ENCODE measurements around the gene OSBPL3.

Gene OSBPL3

GRCh38 chr7:24788961-24789576 lies 190.9 kb downstream of the OSBPL3 start:
- no peak for DNase-seq

- DNase-seq: no peak
These were observed 191.9 kb downstream of the OSBPL3 start for GRCh38 chr7:24788075-24788474.

DNA sequence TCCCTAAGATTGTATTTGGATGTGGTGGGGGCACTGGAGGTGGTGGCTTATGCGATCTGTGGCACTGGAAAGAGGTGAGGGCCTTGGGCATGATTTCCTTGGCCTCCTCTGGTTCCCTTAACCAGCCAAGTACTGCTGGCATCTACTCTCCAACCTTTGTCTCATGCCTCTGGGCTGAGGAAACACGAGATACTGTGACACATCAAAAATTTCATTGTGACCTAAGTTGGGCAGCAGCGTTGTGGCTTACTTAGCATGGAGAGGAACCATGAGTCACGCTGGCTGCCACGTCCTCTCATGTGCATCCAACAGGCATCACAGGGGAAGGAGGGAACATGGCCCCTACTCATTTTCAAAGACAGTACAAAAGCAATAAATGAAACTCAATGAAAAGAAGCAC lies 193.0 kb downstream of the OSBPL3 start:
- peak; percentile 78 for DNase-seq

GRCh38 chr7:24786306-24786705 lies 193.7 kb downstream of the OSBPL3 start:
- peak; percentile 41 for DNase-seq

- DNase-seq: no peak
These were observed 195.7 kb downstream of the OSBPL3 start for GRCh38 chr7:24784277-24784676.

DNA sequence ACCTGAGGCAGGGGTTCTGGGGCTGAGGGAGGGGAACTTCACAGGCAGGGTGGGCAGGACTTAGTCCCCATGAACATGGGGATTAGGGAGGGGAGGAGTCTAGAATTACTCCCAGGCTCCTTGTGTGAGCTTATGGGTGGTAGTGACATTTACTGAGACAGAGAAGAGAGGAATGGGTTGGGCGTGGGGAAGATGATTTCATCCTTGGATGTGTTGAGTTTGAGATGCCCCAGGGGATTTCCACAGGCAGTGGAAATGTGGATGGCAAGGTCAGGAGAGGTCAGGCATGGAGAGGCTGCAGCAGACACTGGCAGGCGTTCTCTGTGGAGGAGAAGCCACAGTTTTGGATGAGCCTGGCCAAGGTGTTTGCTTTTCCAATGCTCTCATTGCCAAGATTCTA lies 196.3 kb downstream of the OSBPL3 start:
- DNase-seq: no peak

DNA sequence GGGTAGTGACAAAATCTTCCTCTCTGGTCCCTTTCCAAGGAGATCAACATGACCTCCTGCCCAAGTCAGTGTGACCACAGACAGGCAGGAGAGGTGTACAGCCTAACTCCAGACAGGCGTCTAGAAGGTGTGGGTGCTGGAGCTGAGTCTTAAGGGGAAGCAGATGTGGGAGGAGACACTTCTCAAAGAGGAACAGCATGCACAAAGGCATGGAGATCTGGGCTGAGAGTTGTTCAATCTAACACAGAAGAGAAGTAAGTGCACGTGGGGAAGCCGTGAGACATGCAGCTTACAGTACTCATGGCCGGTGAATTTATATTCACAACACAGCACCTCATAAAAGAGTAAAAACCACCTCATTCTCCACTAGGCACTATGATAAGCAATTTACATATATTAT lies 198.9 kb downstream of the OSBPL3 start:
- peak; percentile 43 for DNase-seq

- DNase-seq: no peak
These were observed 200.7 kb downstream of the OSBPL3 start for GRCh38 chr7:24779283-24779655.

DNA sequence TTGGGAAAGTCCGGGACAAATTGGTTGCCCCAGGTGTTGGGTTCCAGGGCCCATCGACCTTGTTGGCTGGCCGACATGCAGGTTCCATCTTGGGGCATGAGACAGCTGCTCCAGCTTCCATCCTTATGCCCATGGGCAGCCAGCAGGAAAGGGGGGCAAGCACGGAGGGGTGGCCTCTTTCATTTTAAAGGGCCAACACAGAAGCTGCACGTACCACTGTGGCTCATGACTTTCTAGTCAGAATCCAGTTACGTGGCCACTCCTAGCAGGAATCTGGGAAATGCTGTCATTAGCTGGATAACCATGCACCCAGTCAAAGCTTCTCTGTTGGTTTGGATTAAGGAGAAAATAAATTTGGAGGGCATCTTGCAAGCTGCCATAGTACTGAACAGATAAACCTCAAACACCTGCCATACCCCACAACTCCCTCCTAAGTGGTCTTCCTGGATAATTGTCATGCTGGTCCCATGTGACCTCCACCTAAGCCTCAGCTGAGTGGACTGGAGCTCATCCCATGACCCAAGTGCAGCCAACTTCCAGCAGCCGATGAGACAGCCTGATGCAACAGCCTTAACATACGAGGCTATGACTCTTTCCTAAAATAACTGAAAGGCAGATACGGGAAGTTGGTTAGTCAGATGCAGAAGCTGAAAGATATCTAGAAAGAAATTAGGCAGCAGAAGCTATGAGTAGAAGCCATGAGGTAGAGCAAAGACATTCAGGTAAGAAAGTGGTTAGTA lies 201.3 kb downstream of the OSBPL3 start:
- DNase-seq: peak; percentile 51

DNA sequence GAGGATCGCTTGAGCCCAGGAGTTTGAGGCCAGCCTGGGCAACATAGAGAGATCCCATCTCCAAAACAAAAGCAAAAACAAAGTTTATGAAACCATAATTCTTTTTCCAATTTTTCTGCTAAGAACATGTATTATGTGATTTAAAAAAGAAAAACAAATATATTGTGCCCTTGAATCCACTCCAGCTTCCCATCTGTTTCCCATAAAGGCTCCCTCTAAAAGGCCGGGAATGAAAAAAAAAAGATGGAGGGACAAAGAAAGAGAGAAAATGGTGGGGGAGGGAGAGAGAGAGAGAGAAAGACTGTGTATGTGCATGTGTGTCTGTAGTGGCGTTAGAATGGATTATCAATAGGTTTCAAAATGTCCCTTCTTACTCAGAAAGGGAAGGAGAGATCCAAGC lies 202.2 kb downstream of the OSBPL3 start:
- DNase-seq: no peak

- no peak for DNase-seq
These were observed 206.3 kb downstream of the OSBPL3 start for GRCh38 chr7:24773646-24774045.

GRCh38 chr7:24769851-24770250 lies 210.1 kb downstream of the OSBPL3 start:
- no peak for DNase-seq

- no peak for DNase-seq
These were observed 210.8 kb downstream of the OSBPL3 start for GRCh38 chr7:24769014-24769830.

- no peak for DNase-seq
These were observed 212.0 kb downstream of the OSBPL3 start for GRCh38 chr7:24767878-24768569.

GRCh38 chr7:24764972-24765744 lies 214.8 kb downstream of the OSBPL3 start:
- no peak for DNase-seq

DNA sequence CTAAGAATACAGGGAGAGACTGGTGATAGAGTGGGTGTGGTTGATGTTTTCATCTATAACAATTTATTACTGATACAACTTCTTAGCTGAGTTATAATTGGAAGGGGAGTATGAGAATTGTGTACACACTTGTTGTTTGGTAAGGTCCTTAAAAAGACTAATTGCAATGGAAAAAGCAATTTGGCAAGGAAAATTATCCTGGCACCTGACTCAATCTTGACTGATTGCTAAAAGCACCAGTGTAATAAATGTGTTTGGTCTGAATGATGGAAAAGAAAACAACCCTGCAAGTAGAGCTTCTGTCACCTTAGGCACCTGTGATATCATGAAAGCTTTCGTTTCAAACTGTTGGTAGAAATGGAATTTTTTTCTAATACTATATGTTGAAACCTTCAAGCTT lies 216.0 kb downstream of the OSBPL3 start:
- DNase-seq: no peak

- DNase-seq: no peak
These were observed 216.6 kb downstream of the OSBPL3 start for GRCh38 chr7:24763303-24763901.

DNA sequence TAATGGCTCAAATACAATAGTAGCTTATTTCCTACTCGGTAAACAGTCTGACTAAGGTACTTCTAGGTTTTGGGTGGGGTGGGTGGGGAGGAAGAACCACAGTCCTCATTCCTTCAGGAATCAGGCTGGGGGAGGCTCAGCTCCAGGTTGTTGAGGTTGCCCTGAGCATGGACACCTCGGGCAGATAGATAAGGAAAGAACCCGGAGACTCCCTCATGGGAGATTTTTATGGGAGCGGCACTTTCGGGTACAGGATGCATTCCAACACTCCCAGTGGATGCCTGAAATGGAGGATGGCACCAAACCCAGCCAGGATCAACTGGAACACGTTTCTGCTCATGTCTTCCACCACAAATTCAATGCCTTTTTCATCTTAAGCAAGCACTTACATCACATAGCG lies 217.2 kb downstream of the OSBPL3 start:
- DNase-seq: no peak

GRCh38 chr7:24760968-24761367 lies 219.0 kb downstream of the OSBPL3 start:
- no peak for DNase-seq

DNA sequence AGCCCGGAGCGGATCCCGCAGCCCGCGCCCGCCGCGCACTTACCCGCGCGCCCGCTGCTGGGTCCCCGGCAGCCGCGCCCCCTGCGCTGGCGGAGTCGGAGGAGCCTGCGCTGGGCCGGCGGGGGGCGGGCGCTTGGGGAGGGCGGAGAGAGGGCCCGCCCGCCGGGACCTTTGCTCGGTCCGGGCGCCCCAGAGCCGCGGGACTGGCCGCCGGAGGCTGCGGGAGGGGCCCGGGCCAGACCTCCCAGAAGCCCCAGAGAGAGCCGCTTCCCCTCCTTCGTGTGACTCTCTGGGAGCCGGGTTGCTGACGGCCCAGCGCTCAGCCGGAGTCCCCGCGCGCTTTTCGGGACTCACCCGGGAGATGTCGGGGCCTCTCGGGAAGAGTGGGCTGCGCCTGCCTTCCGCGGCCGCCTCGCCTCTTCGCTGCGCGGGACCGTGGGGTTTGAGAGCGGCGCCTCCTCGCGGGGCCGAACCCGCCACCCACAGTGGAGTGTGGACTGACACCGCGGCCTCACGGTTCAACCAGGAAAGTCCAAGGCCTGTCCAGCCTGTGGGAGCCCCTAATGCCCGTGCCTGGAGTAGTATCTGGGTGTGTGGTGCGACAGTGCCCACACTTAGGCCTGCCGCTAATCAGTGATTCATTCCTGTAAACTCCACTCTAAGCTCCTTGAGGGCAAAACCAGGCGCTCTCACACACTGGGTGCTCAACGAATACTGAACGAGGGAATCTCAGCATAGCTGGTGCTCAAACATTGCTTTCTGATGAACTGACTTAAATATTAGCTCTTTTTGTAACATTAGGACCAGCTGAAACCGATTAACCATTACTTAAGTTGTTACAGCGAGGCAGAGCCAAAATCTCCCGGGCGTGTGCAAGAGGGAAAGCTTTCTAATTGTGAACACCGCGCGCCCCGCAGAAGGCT lies 222.4 kb downstream of the OSBPL3 start, which contains the start of gene GSDME:
GSDME (minus strand) TSS at position 112 of the 923 bp plus-strand sequence. CDS start 7,690 bp downstream, outside the sequence.
- no peak for DNase-seq

Measured in CD4-positive, alpha-beta T cell treated with Interleukin-15 for 1 hour (primary cell).